HCT116 (cell line): ENCODE measurements around the gene GPR4. TPM values are rescaled to one million over a fixed set of nuclear protein-coding genes. Genes with fewer than 3 reads are reported as not detected.

ENCODE experiments used
- ATAC-seq: fragments of 200-7000 bp; cut with Tn5 transposase; 2 replicates; pipeline ENCODE4 v1.9.1; 2020; ENCODE audit warnings: mild to moderate bottlenecking, moderate library complexity
- BruUV-seq: library from RNA; stranded (reverse); fragments of 400-500 nt; replicated peaks from 2 replicates; lab custom pipeline; 2021; lab: Mats Ljungman, UMichigan
- CTCF ChIA-PET: fragments of 300-600 bp; sonication (Branson Sonifier 250); formaldehyde crosslinking; loops from one replicate; lab custom pipeline; 2021; ENCODE audit warnings: antibody characterized with exemption; lab: Charles Lee
- POLR2A ChIA-PET: fragments of 300-600, 350-600 bp; sonication (Branson Sonifier 250); formaldehyde crosslinking; loops from one replicate; lab custom pipeline; 2021; ENCODE audit warnings: antibody characterized with exemption; lab: Charles Lee
- RAD21 ChIA-PET, 2 experiments: fragments of 300-600 bp; sonication (Branson Sonifier 250); formaldehyde crosslinking; loops; one replicate each; lab custom pipeline; 2023; ENCODE audit warnings: low total read pairs in 2 of 2; ENCODE audit not compliant: uncharacterized antibody in 2 of 2, unreplicated experiment in 2 of 2, low non-redundant PET in 1 of 2; lab: Charles Lee
- DNase-seq: peaks from one replicate; pipeline ENCODE4 v3.0.0-alpha.2; 2010; ENCODE audit warnings: low read depth, low spot score
- H2AFZ ChIP-seq: fragments of 200-600 bp; shearing (Covaris generic), sonication (generic); 2 replicates; pipeline ENCODE4 v1.6.1; 2017; ENCODE audit warnings: low read depth, mixed run types, mixed read lengths, antibody characterized with exemption, low read length; ENCODE audit not compliant: poor library complexity, severe bottlenecking
- H3K27ac ChIP-seq: 2 replicates; pipeline ENCODE4 v1.5.1; 2012; ENCODE audit warnings: low read depth, low read length
- H3K27me3 ChIP-seq: fragments of 200-600 bp; sonication (generic); 2 replicates; pipeline ENCODE4 v1.6.1; 2016; ENCODE audit warnings: mixed run types, low read length, mixed read lengths; ENCODE audit not compliant: insufficient read depth
- H3K36me3 ChIP-seq, 2 experiments: fragments of 200-500 bp in 1 of 2; fragments of 200-600 bp in 1 of 2; sonication (Bioruptor generic) in 1 of 2; sonication (generic) in 1 of 2; 2 replicates each; pipeline versions ENCODE4 v1.5.1 to v1.6.1; 2014 to 2016; ENCODE audit warnings: low read length in 2 of 2, inconsistent platforms in 1 of 2, mixed read lengths in 1 of 2, mixed run types in 1 of 2; ENCODE audit not compliant: insufficient read depth in 2 of 2, control insufficient read depth in 1 of 2
- H3K4me1 ChIP-seq, 2 experiments: fragments of 200-600 bp in 1 of 2; sonication (generic) in 1 of 2; 2 replicates each; pipeline versions ENCODE4 v1.5.1 to v1.6.1; 2012 to 2017; ENCODE audit warnings: low read length in 2 of 2, inconsistent platforms in 1 of 2, mild to moderate bottlenecking in 1 of 2, mixed read lengths in 1 of 2, mixed run types in 1 of 2, moderate library complexity in 1 of 2; ENCODE audit not compliant: insufficient read depth in 2 of 2, control insufficient read depth in 1 of 2
- H3K4me2 ChIP-seq: fragments of 200-600 bp; sonication (generic); 2 replicates; pipeline ENCODE4 v1.6.1; 2017; ENCODE audit warnings: mixed run types, low read length, mixed read lengths
- H3K4me3 ChIP-seq, 2 experiments: fragments of 200-600 bp in 1 of 2; sonication (generic) in 1 of 2; replicated peaks in 1 of 2; 2 replicates each; pipeline ENCODE4 v1.5.1; 2011 to 2016; ENCODE audit warnings: low read length in 2 of 2, control low read depth in 1 of 2, low read depth in 1 of 2, mild to moderate bottlenecking in 1 of 2, mixed read lengths in 1 of 2, mixed run types in 1 of 2
- H3K79me2 ChIP-seq: fragments of 200-600 bp; sonication (generic); 2 replicates; pipeline ENCODE4 v1.6.1; 2017; ENCODE audit warnings: mild to moderate bottlenecking, mixed run types, low read length, moderate library complexity, mixed read lengths; ENCODE audit not compliant: insufficient read depth
- H3K9ac ChIP-seq: fragments of 200-600 bp; sonication (generic); 2 replicates; pipeline ENCODE4 v1.6.1; 2016; ENCODE audit warnings: low read length, mixed read lengths
- H3K9me2 ChIP-seq: fragments of 200-600 bp; sonication (generic), shearing (Covaris generic); 2 replicates; pipeline ENCODE4 v1.6.1; 2017; ENCODE audit warnings: mixed run types, mild to moderate bottlenecking, moderate library complexity; ENCODE audit not compliant: insufficient read depth
- H3K9me3 ChIP-seq, 2 experiments: fragments of 200-500 bp in 1 of 2; fragments of 200-600 bp in 1 of 2; sonication (Bioruptor generic) in 1 of 2; sonication (generic) in 1 of 2; 2 replicates each; pipeline ENCODE4 v1.6.1; 2014 to 2017; ENCODE audit warnings: low read length in 2 of 2, mixed read lengths in 2 of 2, inconsistent platforms in 1 of 2, low read depth in 1 of 2, mild to moderate bottlenecking in 1 of 2, mixed run types in 1 of 2, moderate library complexity in 1 of 2; ENCODE audit not compliant: control insufficient read depth in 1 of 2, insufficient read depth in 1 of 2
- H4K20me1 ChIP-seq: fragments of 200-600 bp; sonication (generic), shearing (Covaris generic); 2 replicates; pipeline ENCODE4 v1.6.1; 2017; ENCODE audit warnings: mixed run types, mild to moderate bottlenecking, moderate library complexity; ENCODE audit not compliant: insufficient read depth
- ATF3 ChIP-seq: IDR thresholded peaks from 2 replicates; pipeline ENCODE4 v1.6.1; 2012
- CEBPB ChIP-seq: IDR thresholded peaks from 2 replicates; pipeline ENCODE4 v1.6.1; 2012; ENCODE audit warnings: low read depth
- CTCF ChIP-seq, 3 experiments: fragments of 200-600 bp in 1 of 3; sonication (generic) in 1 of 3; IDR thresholded peaks in 2 of 3; conservative IDR thresholded peaks in 1 of 3; 2 replicates each; pipeline ENCODE4 v1.5.1; 2012 to 2017; ENCODE audit warnings: low read depth in 2 of 3, low read length in 2 of 3, antibody characterized with exemption in 1 of 3, borderline replicate concordance in 1 of 3, control low read depth in 1 of 3, mild to moderate bottlenecking in 1 of 3, mixed read lengths in 1 of 3, mixed run types in 1 of 3, moderate library complexity in 1 of 3; ENCODE audit not compliant: insufficient read depth in 1 of 3
- EGR1 ChIP-seq: IDR thresholded peaks from 2 replicates; pipeline ENCODE4 v1.6.1; 2012; ENCODE audit warnings: low read depth
- ELF1 ChIP-seq: IDR thresholded peaks from 2 replicates; pipeline ENCODE4 v1.6.1; 2012; ENCODE audit warnings: low read depth, borderline replicate concordance
- EZH2phosphoT487 ChIP-seq: fragments of 200-600 bp; IDR thresholded peaks from 2 replicates; pipeline ENCODE4 v1.6.1; 2018; ENCODE audit warnings: antibody characterized with exemption, borderline replicate concordance
- POLR2AphosphoS5 ChIP-seq: IDR thresholded peaks from 2 replicates; pipeline ENCODE4 v1.6.1; 2011; ENCODE audit warnings: mild to moderate bottlenecking, low read depth, low read length, moderate library complexity
- SRF ChIP-seq: IDR thresholded peaks from 2 replicates; pipeline ENCODE4 v1.6.1; 2012; ENCODE audit warnings: low read depth
- intact Hi-C: fragments of 100-400 bp; cut with micrococcal nuclease; formaldehyde crosslinking; loops from 2 replicates; pipeline ENCODE4 v1.10.0; 2022
- total RNA-seq: library from RNA; stranded (reverse); gene quantifications from one replicate; pipeline ENCODE4 v1.2.1, GENCODE V29; 2021; ENCODE audit not compliant: unreplicated experiment

GPR4 gene
- total RNA-seq, 1 experiment from 2014 or later: 0.10 TPM

- DNase-seq (no peak), ATAC-seq (no peak)
- peaks cover 14 to 31% of the 10 kb centered on the region in 2 experiments for H3K4me1 ChIP-seq
- no TSS peak for BruUV-seq
- H2AFZ ChIP-seq: no peak overlapping the region
- H3K9me3 ChIP-seq: no peaks in the 10 kb centered on the region
- no peak for TF ChIP-seq ELF1
- no peak for TF ChIP-seq POLR2AphosphoS5
- no peak for TF ChIP-seq ATF3
- TF ChIP-seq EGR1: no peak
- TF ChIP-seq EZH2phosphoT487: no peak
- no peak for TF ChIP-seq CTCF (IDR thresholded peaks at IDR 0.05 in 2 of 3, conservative IDR thresholded peaks at IDR 0.05 in 1 of 3; ENCODE audit: borderline replicate concordance in 1 of 3, insufficient read depth in 1 of 3, low read depth in 2 of 3, low read length in 2 of 3)
- no peak for TF ChIP-seq CEBPB
- TF ChIP-seq SRF: no peak
- intact Hi-C loops: no loop called here
- no peaks in the 10 kb centered on the region for H3K9me2 ChIP-seq
- no peaks in the 10 kb centered on the region for H3K27me3 ChIP-seq
- H3K27ac ChIP-seq: no peak overlapping the region
- H3K4me2 ChIP-seq: no peak overlapping the region
- CTCF ChIA-PET: interaction anchor here (2.2 to 2.5 kb wide), 2 partner anchors 13 to 71 kb away, joined by 6 to 9 read pairs; no protein-coding TSS in a partner anchor
- POLR2A ChIA-PET: no interaction called here
- no peaks in the 10 kb centered on the region for H4K20me1 ChIP-seq
- no peak overlapping the region for H3K4me3 ChIP-seq
- peaks cover 36% of the 10 kb centered on the region for H3K79me2 ChIP-seq
- no peak overlapping the region for H3K9ac ChIP-seq
- no peaks in the 10 kb centered on the region for H3K36me3 ChIP-seq
- RAD21 ChIA-PET: no interaction called here
Observed at GRCh38 chr19:45571457-45572220, 30.4 kb downstream of the GPR4 start.
